ENCODE measurements around the gene RELT.

- TF ChIP-seq CTCF (IDR thresholded peaks at IDR 0.05): no peak
- no peak for TF ChIP-seq EP300 (IDR thresholded peaks at IDR 0.05)
Observed at GRCh38 chr11:73331138-73331916, 44.9 kb upstream of the RELT start.
